MCF 10A (cell line): ENCODE results near the gene RASEF. TPM values are rescaled to one million over a fixed set of nuclear protein-coding genes. Genes with fewer than 3 reads are reported as not detected.
"Not testable (repeated sequence)": the region's sequence is repeated elsewhere in the genome, so short reads cannot be mapped to it uniquely, and the experiment has no call there.

ENCODE experiments used
- BruUV-seq: library from RNA; stranded (reverse); fragments of 400-500 nt; replicated peaks from 2 replicates; lab custom pipeline; 2021; lab: Mats Ljungman, UMichigan
- CTCF ChIA-PET: fragments of 300-600 bp; sonication (Branson Sonifier 250); formaldehyde crosslinking; extraction: SDS; loops from one replicate; lab custom pipeline; 2021; ENCODE audit warnings: antibody characterized with exemption, inconsistent platforms; lab: Yijun Ruan, JAX
- POLR2A ChIA-PET: fragments of 300-600, 350-650 bp; sonication (Branson Sonifier 250); formaldehyde crosslinking; extraction: SDS; loops from one replicate; lab custom pipeline; 2020; ENCODE audit warnings: antibody characterized with exemption, inconsistent platforms; lab: Yijun Ruan, JAX
- DNase-seq: peaks from one replicate; pipeline ENCODE4 v3.0.0-alpha.2; 2018; ENCODE audit not compliant: unreplicated experiment
- H3K27ac Mint-ChIP-seq: one replicate; pipeline ENCODE4 v1.8.0; 2022; ENCODE audit warnings: mild to moderate bottlenecking, low read depth, mixed read lengths; ENCODE audit not compliant: unreplicated experiment
- H3K27me3 Mint-ChIP-seq: one replicate; pipeline ENCODE4 v1.8.0; 2022; ENCODE audit warnings: mixed read lengths; ENCODE audit not compliant: insufficient read depth, unreplicated experiment
- H3K36me3 Mint-ChIP-seq: one replicate; pipeline ENCODE4 v1.8.0; 2022; ENCODE audit warnings: mild to moderate bottlenecking, moderate library complexity, mixed read lengths; ENCODE audit not compliant: insufficient read depth, unreplicated experiment
- H3K4me1 Mint-ChIP-seq: one replicate; pipeline ENCODE4 v1.8.0; 2022; ENCODE audit warnings: mixed read lengths; ENCODE audit not compliant: insufficient read depth, unreplicated experiment
- H3K4me3 Mint-ChIP-seq: one replicate; pipeline ENCODE4 v1.8.0; 2022; ENCODE audit warnings: mild to moderate bottlenecking, moderate library complexity, mixed read lengths; ENCODE audit not compliant: unreplicated experiment
- H3K9me3 Mint-ChIP-seq: one replicate; pipeline ENCODE4 v1.8.0; 2022; ENCODE audit warnings: mixed read lengths; ENCODE audit not compliant: unreplicated experiment
- CTCF ChIP-seq: fragments of 200-600 bp; IDR thresholded peaks from one replicate; pipeline ENCODE4 v1.8.0; 2022; ENCODE audit warnings: antibody characterized with exemption, mild to moderate bottlenecking; ENCODE audit not compliant: unreplicated experiment
- intact Hi-C: fragments of 100-400 bp; cut with micrococcal nuclease; formaldehyde crosslinking; loops from 2 replicates; pipeline ENCODE4 v1.14.1; 2022
- total RNA-seq: library from RNA; stranded (reverse); gene quantifications from 2 replicates; pipeline ENCODE4 v1.2.3, GENCODE V29; 2022

Gene RASEF
- total RNA-seq, 1 experiment from 2014 or later, result 7.5 TPM

DNA sequence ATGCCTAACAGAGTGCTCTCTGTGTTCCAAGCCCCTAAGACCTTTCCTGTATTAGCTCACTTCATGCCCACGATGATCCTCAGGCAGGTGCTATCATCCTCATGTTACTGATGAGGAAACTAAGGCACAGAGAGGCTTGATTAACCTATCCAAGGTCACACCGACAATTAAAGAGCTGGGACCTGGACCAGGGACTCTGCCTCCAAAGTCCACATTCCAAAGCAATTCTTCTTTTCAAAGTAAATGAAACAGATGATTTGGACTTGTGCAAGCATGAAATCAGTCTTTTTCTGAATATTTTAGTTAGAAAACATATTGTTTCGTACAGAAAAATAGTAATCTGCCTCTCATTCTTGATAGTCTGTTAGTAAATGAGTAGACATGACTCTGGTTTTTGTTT, 18.1 kb upstream of the RASEF start:
- H3K4me3 Mint-ChIP-seq, result no peak overlapping the region
- DNase-seq, result no peak
- CTCF ChIA-PET, result no interaction called here
- intact Hi-C loops, result no loop called here
- H3K27ac Mint-ChIP-seq, result no peak overlapping the region
- no peaks in the 10 kb centered on the region for H3K27me3 Mint-ChIP-seq
- TF ChIP-seq CTCF, result no peak
- H3K9me3 Mint-ChIP-seq, result no peaks in the 10 kb centered on the region
- no TSS peak for BruUV-seq
- no peaks in the 10 kb centered on the region for H3K4me1 Mint-ChIP-seq
- H3K36me3 Mint-ChIP-seq, result no peaks in the 10 kb centered on the region
- POLR2A ChIA-PET, result interaction anchor here (1.1 kb wide), 1 partner anchor 19 kb away, joined by 4 read pairs; no protein-coding TSS in a partner anchor

DNA sequence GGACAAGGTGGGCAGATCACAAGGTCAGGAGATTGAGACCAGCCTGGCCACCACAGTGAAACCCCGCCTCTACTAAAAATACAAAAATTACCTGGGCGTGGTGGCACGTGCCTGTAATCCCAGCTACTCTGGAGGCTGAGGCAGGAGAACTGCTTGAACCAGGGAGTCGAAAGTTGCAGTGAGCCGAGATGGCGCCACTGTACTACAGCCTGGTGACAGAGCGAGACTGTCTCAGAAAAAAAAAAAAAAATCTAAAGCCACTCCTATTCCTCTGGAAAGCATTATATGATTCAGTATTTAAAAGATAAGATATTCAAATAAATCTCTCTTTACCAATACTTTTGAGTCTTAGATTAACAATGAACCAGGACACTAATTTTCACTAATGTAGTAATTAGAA, 13.0 kb upstream of the RASEF start:
- H3K27me3 Mint-ChIP-seq, DNase-seq, H3K27ac Mint-ChIP-seq, POLR2A ChIA-PET, intact Hi-C loops, H3K36me3 Mint-ChIP-seq, H3K4me1 Mint-ChIP-seq, H3K4me3 Mint-ChIP-seq, BruUV-seq, H3K9me3 Mint-ChIP-seq: not testable (repeated sequence)
- CTCF ChIA-PET, result interaction anchor here (0.6 kb wide), 1 partner anchor 1298 kb away, joined by 3 read pairs; no protein-coding TSS in a partner anchor

GRCh38 chr9:83072498-83072897, 9.6 kb upstream of the RASEF start:
- DNase-seq, H3K9me3 Mint-ChIP-seq, H3K27me3 Mint-ChIP-seq, BruUV-seq, intact Hi-C loops, H3K36me3 Mint-ChIP-seq, H3K4me1 Mint-ChIP-seq, H3K27ac Mint-ChIP-seq, H3K4me3 Mint-ChIP-seq, CTCF ChIA-PET: not testable (repeated sequence)
- POLR2A ChIA-PET, result interaction anchor here (1.7 kb wide), 1 partner anchor 10 kb away, joined by 4 read pairs; the partner anchor contains the start of gene RASEF

DNA sequence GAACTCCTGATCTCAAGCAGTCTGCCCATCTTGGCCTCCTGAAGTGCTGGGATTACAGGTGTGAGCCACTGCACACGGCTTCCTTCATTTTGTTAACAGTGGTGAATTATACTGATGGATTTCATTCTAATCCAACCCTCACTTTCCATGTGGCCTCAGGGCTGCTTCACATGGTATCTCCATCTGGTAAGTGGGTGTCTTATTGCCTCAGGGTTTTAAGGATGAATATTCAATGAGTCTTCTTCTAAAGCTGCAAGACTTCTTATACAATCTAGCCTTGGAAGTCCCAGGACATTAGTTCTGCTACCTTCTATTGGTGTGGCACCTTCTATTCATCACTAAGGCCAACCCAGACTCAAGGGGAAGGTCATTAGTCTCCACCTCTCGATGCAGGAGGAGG, 8.7 kb upstream of the RASEF start:
- ChIA-PET POLR2A (interaction anchor here (1.7 kb wide), 1 partner anchor 9 kb away, joined by 4 read pairs; the partner anchor contains the start of gene RASEF), CTCF (no interaction called here)
- DNase-seq, result no peak
- H3K27me3 Mint-ChIP-seq, result no peaks in the 10 kb centered on the region
- TF ChIP-seq CTCF, result no peak
- no peaks in the 10 kb centered on the region for H3K9me3 Mint-ChIP-seq
- H3K27ac Mint-ChIP-seq, result no peak overlapping the region
- no peak overlapping the region for H3K4me3 Mint-ChIP-seq
- H3K36me3 Mint-ChIP-seq, result peaks cover 6% of the 10 kb centered on the region
- BruUV-seq, result no TSS peak
- H3K4me1 Mint-ChIP-seq, result peaks cover 11% of the 10 kb centered on the region
- intact Hi-C loops, result no loop called here

- POLR2A ChIA-PET, result no interaction called here
- Mint-ChIP-seq H3K9me3 (no peaks in the 10 kb centered on the region), H3K4me1 (peaks cover 21% of the 10 kb centered on the region), H3K27ac (no peak overlapping the region), H3K27me3 (no peaks in the 10 kb centered on the region), H3K4me3 (no peak overlapping the region), H3K36me3 (peaks cover 6% of the 10 kb centered on the region)
- CTCF ChIA-PET, result no interaction called here
- intact Hi-C loops, result no loop called here
- BruUV-seq, result no TSS peak
- no peak for TF ChIP-seq CTCF
- DNase-seq, result no peak
Observed at GRCh38 chr9:83070261-83070660, 7.3 kb upstream of the RASEF start.
